MM.1S (cell line): ENCODE data around the gene FAM227A.

Source experiments
- DNase-seq: peaks from one replicate; pipeline ENCODE4 v3.0.0-alpha.2; 2015
- H2AFZ ChIP-seq: fragments of 300-600 bp; sonication (generic); 2 replicates; pipeline ENCODE4 v1.6.0; 2016; ENCODE audit warnings: antibody characterized with exemption, low read length
- H3F3A ChIP-seq: fragments of 300-600 bp; sonication (generic); 2 replicates; pipeline ENCODE4 v1.6.1; 2016; ENCODE audit warnings: mild to moderate bottlenecking, antibody characterized with exemption, low read length, moderate library complexity, mixed read lengths; ENCODE audit not compliant: insufficient read depth
- H3K27ac ChIP-seq: fragments of 300-600 bp; sonication (generic); 2 replicates; pipeline ENCODE4 v1.5.1; 2016; ENCODE audit warnings: mild to moderate bottlenecking, low read length
- H3K27me3 ChIP-seq: fragments of 300-600 bp; sonication (generic); replicated peaks from 2 replicates; pipeline ENCODE4 v1.6.0; 2016; ENCODE audit warnings: low read length; ENCODE audit not compliant: insufficient read depth
- H3K36me3 ChIP-seq: fragments of 300-600 bp; sonication (generic); replicated peaks from 2 replicates; pipeline ENCODE4 v1.6.1; 2016; ENCODE audit warnings: mild to moderate bottlenecking, low read length, mixed read lengths; ENCODE audit not compliant: insufficient read depth
- H3K4me1 ChIP-seq: fragments of 300-600 bp; sonication (generic); 2 replicates; pipeline ENCODE4 v1.6.1; 2016; ENCODE audit warnings: low read length, mixed read lengths
- H3K4me2 ChIP-seq: fragments of 300-600 bp; sonication (generic); 2 replicates; pipeline ENCODE4 v1.6.0; 2016; ENCODE audit warnings: low read depth, low read length
- H3K4me3 ChIP-seq: fragments of 300-600 bp; sonication (generic); 2 replicates; pipeline ENCODE4 v1.5.1; 2016; ENCODE audit warnings: low read length, mixed read lengths
- H3K79me2 ChIP-seq: fragments of 300-600 bp; sonication (generic); 2 replicates; pipeline ENCODE4 v1.6.1; 2016; ENCODE audit warnings: mixed run types, low read length, mixed read lengths
- H3K9ac ChIP-seq: fragments of 300-600 bp; sonication (generic); 2 replicates; pipeline ENCODE4 v1.6.1; 2016; ENCODE audit warnings: low read length, mixed read lengths
- H3K9me2 ChIP-seq: fragments of 300-600 bp; sonication (generic); replicated peaks from 2 replicates; pipeline ENCODE4 v1.6.1; 2016; ENCODE audit warnings: mild to moderate bottlenecking, low read length, mixed read lengths; ENCODE audit not compliant: insufficient read depth
- H3K9me3 ChIP-seq: fragments of 300-600 bp; sonication (generic); replicated peaks from 2 replicates; pipeline ENCODE4 v1.6.1; 2016; ENCODE audit warnings: mild to moderate bottlenecking, low read length, mixed read lengths; ENCODE audit not compliant: insufficient read depth
- H4K20me1 ChIP-seq: fragments of 300-600 bp; sonication (generic); 2 replicates; pipeline ENCODE4 v1.6.1; 2016; ENCODE audit warnings: mild to moderate bottlenecking, low read length, moderate library complexity, mixed read lengths; ENCODE audit not compliant: insufficient read depth
- EZH2 ChIP-seq: fragments of 300-600 bp; sonication (generic); optimal IDR thresholded peaks from 2 replicates; pipeline ENCODE3; 2017; ENCODE audit warnings: low read depth, mild to moderate bottlenecking, antibody characterized with exemption, low read length, mixed read lengths
- EZH2phosphoT487 ChIP-seq: fragments of 300-600 bp; sonication (generic); IDR thresholded peaks from 2 replicates; pipeline ENCODE4 v1.6.1; 2018; ENCODE audit warnings: antibody characterized with exemption, low read length
- TF ChIP-seq, protein P1 (sequence below): fragments of 300-600 bp; sonication (generic); IDR thresholded peaks from 2 replicates; pipeline ENCODE4 v1.5.1; 2016; ENCODE audit warnings: antibody characterized with exemption, low read length, mixed read lengths

Gene FAM227A

DNA sequence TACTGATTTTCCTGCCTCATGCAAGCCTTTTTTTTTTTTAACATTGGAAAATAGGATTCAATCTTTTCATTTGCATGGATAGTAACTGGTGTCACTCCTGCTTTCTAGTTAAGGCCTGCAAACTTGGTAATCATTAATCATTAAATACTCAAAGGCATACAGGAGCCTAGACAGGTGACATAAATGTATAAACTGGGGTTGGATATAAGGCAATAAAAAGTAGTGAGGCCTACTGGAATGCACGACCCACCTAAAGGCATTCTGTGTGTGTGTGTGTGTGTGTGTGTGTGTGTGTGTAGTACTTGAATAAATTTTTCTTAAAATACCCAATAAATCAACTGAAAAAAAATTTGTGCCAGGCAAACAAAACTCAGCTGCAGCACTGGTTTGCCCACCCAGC, 33.5 kb upstream of the FAM227A start:
- Histone ChIP-seq H3K27me3 (no peaks in the 10 kb centered on the region), H3K36me3 (no peaks in the 10 kb centered on the region; the same call in 1 of the 2 replicates), H4K20me1 (no peaks in the 10 kb centered on the region), H3K27ac (no peak overlapping the region), H2AFZ (no peak overlapping the region), H3K9ac (no peak overlapping the region), H3F3A (peaks cover 3% of the 10 kb centered on the region; the same call in 1 of the 2 replicates), H3K4me2 (no peak overlapping the region), H3K4me3 (no peak overlapping the region), H3K9me2 (no peaks in the 10 kb centered on the region), H3K4me1 (no peaks in the 10 kb centered on the region), H3K9me3 (no peaks in the 10 kb centered on the region), H3K79me2 (peaks cover 27% of the 10 kb centered on the region)
- DNase-seq, result no peak
- TF ChIP-seq, protein P1, sequence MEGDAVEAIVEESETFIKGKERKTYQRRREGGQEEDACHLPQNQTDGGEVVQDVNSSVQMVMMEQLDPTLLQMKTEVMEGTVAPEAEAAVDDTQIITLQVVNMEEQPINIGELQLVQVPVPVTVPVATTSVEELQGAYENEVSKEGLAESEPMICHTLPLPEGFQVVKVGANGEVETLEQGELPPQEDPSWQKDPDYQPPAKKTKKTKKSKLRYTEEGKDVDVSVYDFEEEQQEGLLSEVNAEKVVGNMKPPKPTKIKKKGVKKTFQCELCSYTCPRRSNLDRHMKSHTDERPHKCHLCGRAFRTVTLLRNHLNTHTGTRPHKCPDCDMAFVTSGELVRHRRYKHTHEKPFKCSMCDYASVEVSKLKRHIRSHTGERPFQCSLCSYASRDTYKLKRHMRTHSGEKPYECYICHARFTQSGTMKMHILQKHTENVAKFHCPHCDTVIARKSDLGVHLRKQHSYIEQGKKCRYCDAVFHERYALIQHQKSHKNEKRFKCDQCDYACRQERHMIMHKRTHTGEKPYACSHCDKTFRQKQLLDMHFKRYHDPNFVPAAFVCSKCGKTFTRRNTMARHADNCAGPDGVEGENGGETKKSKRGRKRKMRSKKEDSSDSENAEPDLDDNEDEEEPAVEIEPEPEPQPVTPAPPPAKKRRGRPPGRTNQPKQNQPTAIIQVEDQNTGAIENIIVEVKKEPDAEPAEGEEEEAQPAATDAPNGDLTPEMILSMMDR, result no peak
- TF ChIP-seq EZH2, result no peak
- no peak for TF ChIP-seq EZH2phosphoT487

DNA sequence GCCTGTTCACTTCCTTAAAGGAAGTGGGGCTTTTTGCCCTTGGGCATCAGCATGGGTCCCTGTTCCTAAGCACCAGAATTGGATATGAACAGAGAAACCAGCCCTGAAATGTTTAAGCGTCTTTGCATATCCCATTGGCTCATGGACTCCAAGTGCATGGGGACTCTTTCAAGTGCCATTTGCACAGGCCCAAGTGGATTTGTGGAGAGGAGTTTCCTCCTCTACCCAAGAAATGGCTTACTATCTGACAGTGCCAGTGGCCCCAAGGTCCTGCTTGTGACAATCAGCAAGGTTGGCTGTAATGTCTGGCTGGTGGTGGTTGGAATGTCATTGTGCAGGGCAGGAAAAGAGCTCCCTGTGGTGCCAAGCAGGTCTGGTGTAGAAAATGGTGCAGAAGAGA, 29.6 kb upstream of the FAM227A start:
- Histone ChIP-seq H4K20me1 (no peaks in the 10 kb centered on the region), H3K9ac (no peak overlapping the region), H2AFZ (no peak overlapping the region), H3K36me3 (peaks cover 8% of the 10 kb centered on the region; the same call in 1 of the 2 replicates), H3K4me2 (no peak overlapping the region), H3F3A (peaks cover 3% of the 10 kb centered on the region; the same call in 1 of the 2 replicates), H3K4me1 (peaks cover 6% of the 10 kb centered on the region; the same call in 1 of the 2 replicates), H3K27ac (no peak overlapping the region), H3K79me2 (peaks cover 27% of the 10 kb centered on the region), H3K27me3 (no peaks in the 10 kb centered on the region), H3K9me2 (no peaks in the 10 kb centered on the region), H3K9me3 (no peaks in the 10 kb centered on the region), H3K4me3 (no peak overlapping the region)
- TF ChIP-seq EZH2phosphoT487, result no peak
- TF ChIP-seq, protein P1, result no peak
- TF ChIP-seq EZH2, result no peak
- DNase-seq, result no peak

DNA sequence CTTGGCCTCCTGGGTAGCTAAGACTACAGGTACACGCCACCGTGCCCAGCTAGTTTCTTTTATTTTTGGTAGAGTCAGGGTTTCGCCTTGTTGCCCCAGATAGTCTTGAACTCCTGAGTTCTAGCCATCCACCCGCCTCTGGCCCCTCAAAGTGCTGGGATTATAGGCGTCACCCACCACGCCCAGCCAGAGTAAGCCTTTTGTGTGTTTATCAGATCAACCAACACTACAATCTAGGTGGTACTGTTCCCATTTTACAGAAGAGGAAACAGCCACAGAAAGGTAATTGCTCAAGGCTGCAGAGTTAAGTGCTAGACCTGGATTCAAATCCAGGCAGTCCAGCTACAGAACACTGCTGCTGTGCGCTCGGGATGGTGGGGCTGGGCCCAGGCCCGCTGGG, 28.7 kb upstream of the FAM227A start:
- no peak overlapping the region for H3K9ac ChIP-seq
- no peak overlapping the region for H3K27ac ChIP-seq
- TF ChIP-seq EZH2phosphoT487 (no peak), EZH2 (no peak)
- TF ChIP-seq, protein P1, result no peak
- H3K4me2 ChIP-seq, result no peak overlapping the region
- no peak overlapping the region for H2AFZ ChIP-seq
- no peaks in the 10 kb centered on the region for H4K20me1 ChIP-seq
- peaks cover 27% of the 10 kb centered on the region for H3K79me2 ChIP-seq
- H3K9me3 ChIP-seq, result no peaks in the 10 kb centered on the region
- H3K4me3 ChIP-seq, result no peak overlapping the region
- H3K9me2 ChIP-seq, result no peaks in the 10 kb centered on the region
- H3K4me1 ChIP-seq, result peaks cover 6% of the 10 kb centered on the region; the same call in 1 of the 2 replicates
- peaks cover 8% of the 10 kb centered on the region; the same call in 1 of the 2 replicates for H3K36me3 ChIP-seq
- DNase-seq, result no peak
- no peaks in the 10 kb centered on the region for H3K27me3 ChIP-seq
- H3F3A ChIP-seq, result peaks cover under 1% of the 10 kb centered on the region; the same call in 1 of the 2 replicates
